KMS-11 (cell line): ENCODE results near the gene OGG1.

Experiments used
- H2AFZ ChIP-seq: fragments of 200-600 bp; sonication (generic); 2 replicates; pipeline ENCODE4 v1.6.1; 2016; ENCODE audit warnings: antibody characterized with exemption, mixed run types, low read depth
- H3K27ac ChIP-seq: fragments of 200-600 bp; sonication (generic); 2 replicates; pipeline ENCODE4 v1.6.1; 2016; ENCODE audit warnings: mild to moderate bottlenecking, mixed run types
- H3K27me3 ChIP-seq: fragments of 200-600 bp; sonication (generic); 2 replicates; pipeline ENCODE4 v1.6.1; 2017; ENCODE audit warnings: mild to moderate bottlenecking, low read depth, mixed run types, moderate library complexity; ENCODE audit not compliant: insufficient read depth
- H3K36me3 ChIP-seq: fragments of 200-600 bp; sonication (generic); 2 replicates; pipeline ENCODE4 v1.6.1; 2017; ENCODE audit warnings: mild to moderate bottlenecking, mixed run types; ENCODE audit not compliant: insufficient read depth
- H3K4me1 ChIP-seq: fragments of 200-600 bp; sonication (generic); 2 replicates; pipeline ENCODE4 v1.6.1; 2016; ENCODE audit warnings: mild to moderate bottlenecking, low read depth, mixed run types; ENCODE audit not compliant: poor library complexity, severe bottlenecking
- H3K4me2 ChIP-seq: fragments of 200-600 bp; sonication (generic); 2 replicates; pipeline ENCODE4 v1.7.0; 2016; ENCODE audit warnings: mild to moderate bottlenecking, mixed run types
- H3K4me3 ChIP-seq: fragments of 200-600 bp; sonication (generic); IDR thresholded peaks from 2 replicates; pipeline ENCODE4 v1.6.1; 2017; ENCODE audit warnings: low read depth, low read length, mixed read lengths; ENCODE audit not compliant: insufficient read depth
- H3K79me2 ChIP-seq: fragments of 200-600 bp; sonication (generic); 2 replicates; pipeline ENCODE4 v1.6.1; 2016; ENCODE audit warnings: low read depth, mixed run types; ENCODE audit not compliant: insufficient read depth
- H3K9ac ChIP-seq: fragments of 200-600 bp; sonication (generic); 2 replicates; pipeline ENCODE4 v1.6.1; 2016; ENCODE audit warnings: mild to moderate bottlenecking, mixed run types
- H4K20me1 ChIP-seq: fragments of 200-600 bp; sonication (generic); 2 replicates; pipeline ENCODE4 v1.6.1; 2016; ENCODE audit warnings: mild to moderate bottlenecking, mixed run types; ENCODE audit not compliant: insufficient read depth
- TF ChIP-seq, protein P1 (sequence below): fragments of 200-600 bp; sonication (generic); conservative IDR thresholded peaks from 2 replicates; pipeline ENCODE4 v1.6.1; 2017; ENCODE audit warnings: low read depth, mild to moderate bottlenecking, antibody characterized with exemption, low read length, moderate library complexity, mixed read lengths

The OGG1 gene

DNA sequence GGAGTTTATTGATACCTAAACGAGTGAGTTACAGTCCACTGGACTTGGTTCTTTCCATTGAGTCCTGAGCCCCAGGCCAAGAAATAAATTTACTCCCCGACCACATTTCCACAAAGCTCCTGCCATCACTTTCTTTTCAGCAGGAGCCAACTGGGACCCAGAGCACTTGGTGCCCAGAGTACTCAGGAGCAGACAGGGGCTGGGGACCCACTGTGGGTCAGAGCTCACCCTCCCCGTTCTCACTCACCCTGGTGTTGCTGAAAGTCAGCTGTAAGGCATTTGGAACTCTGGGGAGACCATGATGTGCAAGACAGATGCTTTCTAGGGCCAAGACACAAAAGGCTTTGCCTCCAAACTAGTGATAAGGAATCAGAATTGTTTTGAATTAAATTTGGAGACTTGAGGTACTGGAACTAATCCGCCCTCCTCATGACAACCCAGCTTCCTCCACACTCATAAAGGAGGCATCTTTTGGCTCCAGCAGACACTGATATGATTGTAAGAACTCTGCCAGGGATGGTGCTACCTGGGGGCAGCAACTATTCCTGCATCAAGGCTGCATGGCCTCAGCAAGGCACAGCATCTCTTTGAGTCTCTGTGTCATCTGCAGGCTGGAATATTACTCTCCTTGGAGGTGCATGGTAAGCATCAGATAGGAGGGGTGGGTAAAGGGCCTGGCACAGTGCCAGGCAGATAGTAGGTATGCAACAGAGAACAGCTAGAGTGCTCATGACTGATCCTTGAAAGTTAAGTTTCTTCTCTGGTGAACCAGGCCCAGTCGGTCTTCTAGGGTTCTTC lies 27.3 kb downstream of the OGG1 start:
- no peaks in the 10 kb centered on the region for H3K79me2 ChIP-seq
- no peak overlapping the region for H2AFZ ChIP-seq
- no peak overlapping the region for H3K9ac ChIP-seq
- no peak overlapping the region for H3K4me3 ChIP-seq
- TF ChIP-seq, protein P1, sequence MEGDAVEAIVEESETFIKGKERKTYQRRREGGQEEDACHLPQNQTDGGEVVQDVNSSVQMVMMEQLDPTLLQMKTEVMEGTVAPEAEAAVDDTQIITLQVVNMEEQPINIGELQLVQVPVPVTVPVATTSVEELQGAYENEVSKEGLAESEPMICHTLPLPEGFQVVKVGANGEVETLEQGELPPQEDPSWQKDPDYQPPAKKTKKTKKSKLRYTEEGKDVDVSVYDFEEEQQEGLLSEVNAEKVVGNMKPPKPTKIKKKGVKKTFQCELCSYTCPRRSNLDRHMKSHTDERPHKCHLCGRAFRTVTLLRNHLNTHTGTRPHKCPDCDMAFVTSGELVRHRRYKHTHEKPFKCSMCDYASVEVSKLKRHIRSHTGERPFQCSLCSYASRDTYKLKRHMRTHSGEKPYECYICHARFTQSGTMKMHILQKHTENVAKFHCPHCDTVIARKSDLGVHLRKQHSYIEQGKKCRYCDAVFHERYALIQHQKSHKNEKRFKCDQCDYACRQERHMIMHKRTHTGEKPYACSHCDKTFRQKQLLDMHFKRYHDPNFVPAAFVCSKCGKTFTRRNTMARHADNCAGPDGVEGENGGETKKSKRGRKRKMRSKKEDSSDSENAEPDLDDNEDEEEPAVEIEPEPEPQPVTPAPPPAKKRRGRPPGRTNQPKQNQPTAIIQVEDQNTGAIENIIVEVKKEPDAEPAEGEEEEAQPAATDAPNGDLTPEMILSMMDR, result no peak
- H3K36me3 ChIP-seq, result no peaks in the 10 kb centered on the region
- no peak overlapping the region for H3K4me2 ChIP-seq
- no peaks in the 10 kb centered on the region for H3K27me3 ChIP-seq
- H3K27ac ChIP-seq, result no peak overlapping the region
- peaks cover 20% of the 10 kb centered on the region for H3K4me1 ChIP-seq
- no peaks in the 10 kb centered on the region for H4K20me1 ChIP-seq

DNA sequence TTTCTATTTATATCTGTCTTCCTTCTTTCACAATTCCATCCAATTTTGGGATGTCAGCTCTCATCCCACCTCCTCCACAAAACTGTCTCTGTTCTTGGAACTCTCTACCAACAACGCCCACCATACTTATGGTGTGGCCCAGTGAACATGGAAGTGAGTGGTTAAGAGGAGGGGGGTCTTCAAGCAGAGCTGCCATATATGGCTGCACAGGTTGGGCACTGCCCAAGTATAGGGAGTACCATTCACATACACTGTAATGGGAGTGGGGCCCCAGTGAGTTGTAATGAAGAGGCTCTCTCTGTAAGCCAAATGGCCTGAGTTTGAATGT lies 27.9 kb downstream of the OGG1 start:
- H4K20me1 ChIP-seq, result no peaks in the 10 kb centered on the region
- no peaks in the 10 kb centered on the region for H3K27me3 ChIP-seq
- no peak overlapping the region for H3K4me3 ChIP-seq
- peaks cover 20% of the 10 kb centered on the region for H3K4me1 ChIP-seq
- no peaks in the 10 kb centered on the region for H3K79me2 ChIP-seq
- no peak overlapping the region for H3K9ac ChIP-seq
- H2AFZ ChIP-seq, result no peak overlapping the region
- no peak overlapping the region for H3K4me2 ChIP-seq
- H3K27ac ChIP-seq, result no peak overlapping the region
- no peaks in the 10 kb centered on the region for H3K36me3 ChIP-seq
- TF ChIP-seq, protein P1, result no peak

DNA sequence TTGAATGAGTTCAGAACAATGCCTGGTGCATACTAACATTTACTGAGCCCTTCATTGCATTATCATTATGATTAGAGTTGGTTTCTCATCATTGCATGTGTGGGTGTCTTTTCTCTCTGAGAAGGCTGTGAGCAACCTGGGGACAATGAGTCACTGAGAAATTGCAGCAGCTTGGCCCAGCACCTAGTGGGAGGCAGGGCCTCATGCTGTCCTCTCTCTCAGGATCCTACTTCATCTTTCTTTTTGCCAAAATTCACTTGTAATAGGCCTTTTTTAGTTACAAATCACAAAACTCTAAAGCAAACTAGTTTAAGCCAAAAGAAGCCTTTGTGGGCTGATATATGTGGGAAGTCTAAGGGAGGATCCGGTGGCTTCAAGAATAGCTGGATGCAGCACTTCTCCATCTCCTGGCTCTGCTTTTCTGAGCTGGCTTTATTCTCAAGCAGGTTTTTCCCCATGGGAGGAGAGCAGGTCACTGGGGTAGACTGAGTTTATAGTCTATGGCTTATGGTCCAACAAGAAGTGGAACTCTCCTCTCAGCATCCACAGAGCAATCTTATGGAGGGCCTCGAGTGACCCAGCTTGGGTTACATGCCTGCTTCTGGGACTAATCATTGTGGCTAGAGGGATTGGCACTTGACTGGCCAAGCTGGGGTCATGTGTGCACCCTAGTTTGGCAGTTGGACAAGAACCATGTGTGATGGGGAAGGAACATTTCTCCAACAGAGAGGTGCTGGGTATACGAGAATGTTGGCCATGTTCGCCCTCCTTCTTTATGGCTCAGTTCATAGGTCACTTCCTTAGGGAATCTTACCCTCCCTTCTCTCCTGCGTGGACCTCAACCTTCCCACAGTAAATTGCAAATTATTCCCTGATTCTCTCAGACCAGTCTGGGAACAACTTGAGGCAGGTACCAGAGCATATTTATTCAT lies 28.7 kb downstream of the OGG1 start:
- H3K4me2 ChIP-seq, result no peak overlapping the region
- H3K4me3 ChIP-seq, result no peak overlapping the region
- peaks cover 20% of the 10 kb centered on the region for H3K4me1 ChIP-seq
- H3K27me3 ChIP-seq, result no peaks in the 10 kb centered on the region
- H3K36me3 ChIP-seq, result no peaks in the 10 kb centered on the region
- H3K9ac ChIP-seq, result no peak overlapping the region
- TF ChIP-seq, protein P1, result no peak
- H2AFZ ChIP-seq, result no peak overlapping the region
- H4K20me1 ChIP-seq, result no peaks in the 10 kb centered on the region
- no peaks in the 10 kb centered on the region for H3K79me2 ChIP-seq
- no peak overlapping the region for H3K27ac ChIP-seq

DNA sequence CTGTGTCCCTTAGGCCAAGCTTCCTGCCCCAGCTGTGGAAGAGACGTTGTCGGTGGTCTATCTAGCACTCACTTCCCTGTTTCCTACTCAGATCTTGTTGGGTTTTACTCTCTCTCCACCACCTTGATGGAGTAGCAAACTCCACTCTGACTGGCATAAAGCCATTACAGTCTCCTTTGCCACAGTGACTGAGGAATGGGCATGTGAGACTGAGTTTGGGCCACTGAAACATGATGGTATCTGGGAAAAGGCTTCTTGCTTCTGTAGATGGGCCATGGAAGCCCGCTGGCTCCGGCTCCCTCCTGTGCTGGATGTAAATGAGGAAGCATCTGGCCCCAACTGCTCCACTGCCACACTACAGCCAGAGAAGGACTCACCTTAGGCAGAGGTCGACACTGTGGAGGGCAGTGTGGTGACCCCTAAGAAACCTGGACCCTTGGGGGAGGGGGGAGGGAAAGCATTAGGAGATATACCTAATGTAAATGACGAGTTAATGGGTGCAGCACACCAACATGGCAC lies 29.4 kb downstream of the OGG1 start:
- Histone ChIP-seq H3K36me3 (no peaks in the 10 kb centered on the region), H3K4me2 (no peak overlapping the region), H3K27me3 (no peaks in the 10 kb centered on the region), H3K9ac (no peak overlapping the region), H2AFZ (no peak overlapping the region), H3K4me3 (no peak overlapping the region), H3K79me2 (no peaks in the 10 kb centered on the region), H3K27ac (no peak overlapping the region), H3K4me1 (peaks cover 20% of the 10 kb centered on the region), H4K20me1 (no peaks in the 10 kb centered on the region)
- TF ChIP-seq, protein P1, result no peak
